Measurements from ENCODE around the gene MTCL3.

MTCL3 gene

DNA sequence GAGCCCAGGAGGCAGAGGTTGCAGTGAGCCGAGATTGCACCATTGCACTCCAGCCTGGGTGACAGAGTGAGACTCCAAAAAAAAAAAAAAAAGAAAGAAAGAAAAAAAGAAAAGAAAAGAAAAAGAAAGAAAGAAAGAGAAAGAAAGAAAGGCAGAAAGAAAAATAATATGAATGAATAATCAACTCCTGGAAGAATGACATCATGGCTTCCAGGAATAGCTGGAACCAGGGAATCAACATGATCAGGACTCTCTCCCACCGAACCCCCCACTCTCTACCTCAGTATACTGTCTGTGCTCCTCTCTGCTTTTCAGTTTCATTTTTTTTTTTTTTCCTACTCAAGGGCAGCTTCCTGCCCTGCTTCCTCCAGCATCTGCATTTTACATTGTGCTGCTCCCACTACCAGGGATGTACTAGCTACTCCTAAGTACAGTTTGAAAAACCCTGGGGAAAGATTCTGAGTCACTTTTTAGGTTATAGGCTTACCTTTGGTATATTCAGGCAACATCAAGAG is 19.7 kb upstream of the MTCL3 start:
- Histone ChIP-seq H3K4me1 (ENCODE audit: control insufficient read depth in 1 of 2, insufficient read depth in 2 of 2, low read length in 2 of 2) (no peaks in the 10 kb centered on the region), H3K27ac (ENCODE audit: low read depth, low read length) (no peak overlapping the region), H2AFZ (ENCODE audit: low read depth, low read length, poor library complexity, severe bottlenecking) (peak overlapping the region; percentile 72), H3K27me3 (ENCODE audit: insufficient read depth, low read length) (no peaks in the 10 kb centered on the region), H3K9me3 (ENCODE audit: control insufficient read depth in 1 of 2, insufficient read depth in 1 of 2, low read depth in 1 of 2, low read length in 2 of 2) (no peaks in the 10 kb centered on the region), H4K20me1 (ENCODE audit: insufficient read depth) (no peaks in the 10 kb centered on the region), H3K4me2 (ENCODE audit: low read length) (no peak overlapping the region), H3K9me2 (ENCODE audit: insufficient read depth) (no peaks in the 10 kb centered on the region), H3K36me3 (ENCODE audit: control insufficient read depth in 1 of 2, insufficient read depth in 2 of 2, low read length in 2 of 2) (no peaks in the 10 kb centered on the region), H3K4me3 (replicated peaks in 1 of 2; ENCODE audit: low read depth in 1 of 2, low read length in 2 of 2) (no peak overlapping the region), H3K9ac (ENCODE audit: low read length) (no peak overlapping the region), H3K79me2 (ENCODE audit: insufficient read depth, low read length) (no peaks in the 10 kb centered on the region)
- RAD21 ChIA-PET (ENCODE audit: low non-redundant PET in 1 of 2, low total read pairs in 2 of 2, uncharacterized antibody in 2 of 2, unreplicated experiment in 2 of 2): interaction anchor here (0.9 to 2.2 kb wide), 4 partner anchors 10 to 348 kb away, joined by 3 to 8 read pairs (median 4); partner anchors contain the start of gene RNF146 (in 1 of the 2)
- intact Hi-C loops (cut with micrococcal nuclease): loop anchor here (1.0 to 2.0 kb wide), 3 partner anchors 74 to 352 kb away; no protein-coding TSS in a partner anchor
- CTCF ChIA-PET: interaction anchor here (1.0 to 2.9 kb wide), 14 partner anchors 10 to 353 kb away, joined by 3 to 24 read pairs (median 8); partner anchors contain the start of gene RNF146
- POLR2A ChIA-PET: no interaction called here
- BruUV-seq (replicated peaks): no TSS peak
- ATAC-seq (no peak), DNase-seq (ENCODE audit: low read depth, low spot score) (no peak)
- no peak for TF ChIP-seq ATF3 (IDR thresholded peaks at IDR 0.05)
- TF ChIP-seq ZFX (IDR thresholded peaks at IDR 0.05): no peak
- no peak for TF ChIP-seq YY1 (IDR thresholded peaks at IDR 0.05; ENCODE audit: extremely low read depth, insufficient replicate concordance, low read depth, low read length)
- no peak for TF ChIP-seq FOSL1 (IDR thresholded peaks at IDR 0.05; ENCODE audit: low read depth)
- no peak for TF ChIP-seq EGR1 (IDR thresholded peaks at IDR 0.05; ENCODE audit: low read depth)
- no peak for TF ChIP-seq EZH2 (IDR thresholded peaks at IDR 0.05)
- no peak for TF ChIP-seq ELF1 (IDR thresholded peaks at IDR 0.05; ENCODE audit: borderline replicate concordance, low read depth)

GRCh38 chr6:127533736-127534135 is 14.6 kb upstream of the MTCL3 start:
- BruUV-seq (replicated peaks): no TSS peak

More at GRCh38 chr6:127533736-127534135, 14.6 kb upstream of the MTCL3 start:
- DNase-seq (ENCODE audit: low read depth, low spot score) (no peak), ATAC-seq (no peak)
- ChIA-PET POLR2A (no interaction called here), CTCF (no interaction called here), RAD21 (ENCODE audit: low non-redundant PET in 1 of 2, low total read pairs in 2 of 2, uncharacterized antibody in 2 of 2, unreplicated experiment in 2 of 2) (no interaction called here)
- no peak overlapping the region for H3K27ac ChIP-seq (ENCODE audit: low read depth, low read length)
- H3K9ac ChIP-seq (ENCODE audit: low read length): no peak overlapping the region
- no peaks in the 10 kb centered on the region for H3K9me3 ChIP-seq (ENCODE audit: control insufficient read depth in 1 of 2, insufficient read depth in 1 of 2, low read depth in 1 of 2, low read length in 2 of 2)
- intact Hi-C loops (cut with micrococcal nuclease): no loop called here
- no peaks in the 10 kb centered on the region for H3K79me2 ChIP-seq (ENCODE audit: insufficient read depth, low read length)
- no peaks in the 10 kb centered on the region for H3K36me3 ChIP-seq (ENCODE audit: control insufficient read depth in 1 of 2, insufficient read depth in 2 of 2, low read length in 2 of 2)
- no peak overlapping the region for H2AFZ ChIP-seq (ENCODE audit: low read depth, low read length, poor library complexity, severe bottlenecking)
- TF ChIP-seq, protein P1, sequence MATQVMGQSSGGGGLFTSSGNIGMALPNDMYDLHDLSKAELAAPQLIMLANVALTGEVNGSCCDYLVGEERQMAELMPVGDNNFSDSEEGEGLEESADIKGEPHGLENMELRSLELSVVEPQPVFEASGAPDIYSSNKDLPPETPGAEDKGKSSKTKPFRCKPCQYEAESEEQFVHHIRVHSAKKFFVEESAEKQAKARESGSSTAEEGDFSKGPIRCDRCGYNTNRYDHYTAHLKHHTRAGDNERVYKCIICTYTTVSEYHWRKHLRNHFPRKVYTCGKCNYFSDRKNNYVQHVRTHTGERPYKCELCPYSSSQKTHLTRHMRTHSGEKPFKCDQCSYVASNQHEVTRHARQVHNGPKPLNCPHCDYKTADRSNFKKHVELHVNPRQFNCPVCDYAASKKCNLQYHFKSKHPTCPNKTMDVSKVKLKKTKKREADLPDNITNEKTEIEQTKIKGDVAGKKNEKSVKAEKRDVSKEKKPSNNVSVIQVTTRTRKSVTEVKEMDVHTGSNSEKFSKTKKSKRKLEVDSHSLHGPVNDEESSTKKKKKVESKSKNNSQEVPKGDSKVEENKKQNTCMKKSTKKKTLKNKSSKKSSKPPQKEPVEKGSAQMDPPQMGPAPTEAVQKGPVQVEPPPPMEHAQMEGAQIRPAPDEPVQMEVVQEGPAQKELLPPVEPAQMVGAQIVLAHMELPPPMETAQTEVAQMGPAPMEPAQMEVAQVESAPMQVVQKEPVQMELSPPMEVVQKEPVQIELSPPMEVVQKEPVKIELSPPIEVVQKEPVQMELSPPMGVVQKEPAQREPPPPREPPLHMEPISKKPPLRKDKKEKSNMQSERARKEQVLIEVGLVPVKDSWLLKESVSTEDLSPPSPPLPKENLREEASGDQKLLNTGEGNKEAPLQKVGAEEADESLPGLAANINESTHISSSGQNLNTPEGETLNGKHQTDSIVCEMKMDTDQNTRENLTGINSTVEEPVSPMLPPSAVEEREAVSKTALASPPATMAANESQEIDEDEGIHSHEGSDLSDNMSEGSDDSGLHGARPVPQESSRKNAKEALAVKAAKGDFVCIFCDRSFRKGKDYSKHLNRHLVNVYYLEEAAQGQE (IDR thresholded peaks at IDR 0.05; ENCODE audit: low read depth): no peak
- no peak for TF ChIP-seq ELF1 (IDR thresholded peaks at IDR 0.05; ENCODE audit: borderline replicate concordance, low read depth)
- TF ChIP-seq ATF3 (IDR thresholded peaks at IDR 0.05): no peak
- TF ChIP-seq SIN3A (IDR thresholded peaks at IDR 0.05; ENCODE audit: low read depth): no peak
- no peak for TF ChIP-seq ZNF274 (IDR thresholded peaks at IDR 0.05; ENCODE audit: low read depth, low read length)
- no peak for TF ChIP-seq CBX3 (IDR thresholded peaks at IDR 0.05; ENCODE audit: low read depth)
- no peak for TF ChIP-seq FOSL1 (IDR thresholded peaks at IDR 0.05; ENCODE audit: low read depth)
- TF ChIP-seq EGR1 (IDR thresholded peaks at IDR 0.05; ENCODE audit: low read depth): no peak
- TF ChIP-seq CEBPB (IDR thresholded peaks at IDR 0.05; ENCODE audit: low read depth): no peak
- TF ChIP-seq TCF7L2 (IDR thresholded peaks at IDR 0.05; ENCODE audit: borderline replicate concordance, extremely low read depth, insufficient read depth, insufficient read length): no peak
- TF ChIP-seq, protein P2, sequence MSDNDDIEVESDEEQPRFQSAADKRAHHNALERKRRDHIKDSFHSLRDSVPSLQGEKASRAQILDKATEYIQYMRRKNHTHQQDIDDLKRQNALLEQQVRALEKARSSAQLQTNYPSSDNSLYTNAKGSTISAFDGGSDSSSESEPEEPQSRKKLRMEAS (IDR thresholded peaks at IDR 0.05): no peak
- TF ChIP-seq SP1 (IDR thresholded peaks at IDR 0.05; ENCODE audit: low read depth): no peak
- H3K4me3 ChIP-seq (replicated peaks in 1 of 2; ENCODE audit: low read depth in 1 of 2, low read length in 2 of 2): no peak overlapping the region
- H4K20me1 ChIP-seq (ENCODE audit: insufficient read depth): no peaks in the 10 kb centered on the region
- no peaks in the 10 kb centered on the region for H3K27me3 ChIP-seq (ENCODE audit: insufficient read depth, low read length)
- H3K4me1 ChIP-seq (ENCODE audit: control insufficient read depth in 1 of 2, insufficient read depth in 2 of 2, low read length in 2 of 2): no peaks in the 10 kb centered on the region
- no peaks in the 10 kb centered on the region for H3K9me2 ChIP-seq (ENCODE audit: insufficient read depth)
- no peak overlapping the region for H3K4me2 ChIP-seq (ENCODE audit: low read length)
